B cell (primary cell): ENCODE data around the gene ARAP1. TPM values are rescaled to one million over a fixed set of nuclear protein-coding genes. Genes with fewer than 3 reads are reported as not detected.

Source experiments
- ATAC-seq: fragments of 200-7000 bp; cut with Tn5 transposase; one replicate; pipeline ENCODE4 v1.10.0; 2021; ENCODE audit warnings: low read depth, mild to moderate bottlenecking, moderate number of reproducible peaks, moderate library complexity
- CTCF ChIA-PET: fragments of 350-600 bp; sonication (Branson Sonifier 250); formaldehyde crosslinking; loops from one replicate; lab custom pipeline; 2021; ENCODE audit warnings: antibody characterized with exemption, inconsistent platforms; lab: Charles Lee
- POLR2A ChIA-PET: fragments of 350-600 bp; sonication (Branson Sonifier 250); formaldehyde crosslinking; loops from one replicate; lab custom pipeline; 2021; ENCODE audit warnings: antibody characterized with exemption; lab: Charles Lee
- DNase-seq: peaks from one replicate; pipeline ENCODE4 v3.0.0; 2013
- H2AFZ ChIP-seq: 2 replicates; pipeline ENCODE4 v1.6.1; 2012; ENCODE audit warnings: mild to moderate bottlenecking, low read depth, low read length; ENCODE audit not compliant: insufficient read depth, poor library complexity, severe bottlenecking
- H3K27ac ChIP-seq, 2 donors: 1 replicate in 1 of 2; 2 replicates in 1 of 2; pipeline ENCODE4 v1.5.1; 2012 to 2013; ENCODE audit warnings: low read length in 2 of 2, mild to moderate bottlenecking in 2 of 2, moderate library complexity in 1 of 2
- H3K27me3 ChIP-seq, 4 experiments: fragments of 200-600 bp in 1 of 4; sonication (generic) in 1 of 4; replicated peaks in 1 of 4; 1 replicate in 2 of 4; 2 replicates in 2 of 4; pipeline versions ENCODE4 v1.6.1 to v1.7.0; 2013 to 2016; ENCODE audit warnings: low read length in 3 of 4, mild to moderate bottlenecking in 2 of 4, mixed read lengths in 1 of 4, moderate library complexity in 1 of 4; ENCODE audit not compliant: insufficient read depth in 4 of 4, control insufficient read depth in 3 of 4; ENCODE audit errors: control extremely low read depth in 1 of 4
- H3K36me3 ChIP-seq, 2 experiments: replicated peaks in 1 of 2; 1 replicate in 1 of 2; 2 replicates in 1 of 2; pipeline versions ENCODE4 v1.6.1 to v1.7.1; 2013; ENCODE audit warnings: low read length in 1 of 2; ENCODE audit not compliant: insufficient read depth in 2 of 2, control insufficient read depth in 1 of 2; ENCODE audit errors: control extremely low read depth in 1 of 2, extremely low read depth in 1 of 2
- H3K4me1 ChIP-seq, 2 donors: fragments of 200-600 bp in 1 of 2; sonication (generic) in 1 of 2; 1 replicate in 1 of 2; 2 replicates in 1 of 2; pipeline versions ENCODE4 v1.5.1 to v1.6.1; 2013 to 2017; ENCODE audit warnings: low read length in 2 of 2; ENCODE audit not compliant: control insufficient read depth in 2 of 2, insufficient read depth in 2 of 2
- H3K4me2 ChIP-seq: replicated peaks from 2 replicates; pipeline ENCODE3; 2012; ENCODE audit warnings: mild to moderate bottlenecking, low read depth, low read length; ENCODE audit not compliant: poor library complexity, severe bottlenecking
- H3K4me3 ChIP-seq, 5 experiments: fragments of 200-600 bp in 1 of 5; sonication (generic) in 1 of 5; 1 replicate in 3 of 5; 2 replicates in 2 of 5; pipeline versions ENCODE4 v1.5.1 to v1.7.0; 2011 to 2016; ENCODE audit warnings: low read length in 4 of 5, mild to moderate bottlenecking in 4 of 5, low read depth in 2 of 5, control low read depth in 1 of 5, moderate library complexity in 1 of 5; ENCODE audit not compliant: insufficient read depth in 1 of 5; ENCODE audit errors: control extremely low read depth in 1 of 5, extremely low read depth in 1 of 5
- H3K79me2 ChIP-seq: fragments of 200-600 bp; sonication (generic); one replicate; pipeline ENCODE4 v1.6.0; 2016; ENCODE audit warnings: low read length; ENCODE audit not compliant: control insufficient read depth, insufficient read depth
- H3K9ac ChIP-seq: fragments of 200-600 bp; sonication (generic); 2 replicates; pipeline ENCODE4 v1.6.1; 2017; ENCODE audit warnings: mild to moderate bottlenecking, low read length, moderate library complexity
- H3K9me3 ChIP-seq, 3 donors: one replicate each; pipeline versions ENCODE4 v1.6.1 to v1.7.1; 2013; ENCODE audit warnings: low read length in 2 of 3; ENCODE audit not compliant: control insufficient read depth in 2 of 3, insufficient read depth in 1 of 3; ENCODE audit errors: control extremely low read depth in 1 of 3
- H4K20me1 ChIP-seq: 2 replicates; pipeline ENCODE4 v1.6.0; 2012; ENCODE audit warnings: mild to moderate bottlenecking, low read length; ENCODE audit not compliant: insufficient read depth, control insufficient read depth, poor library complexity, severe bottlenecking
- H3K27ac Mint-ChIP-seq: one replicate; pipeline ENCODE4 v1.8.0; 2021; ENCODE audit warnings: mixed read lengths
- H3K27me3 Mint-ChIP-seq: one replicate; pipeline ENCODE4 v1.8.0; 2021; ENCODE audit warnings: mixed read lengths
- H3K4me1 Mint-ChIP-seq: one replicate; pipeline ENCODE4 v1.8.0; 2021; ENCODE audit warnings: mixed read lengths
- H3K4me3 Mint-ChIP-seq: one replicate; pipeline ENCODE4 v1.8.0; 2021; ENCODE audit warnings: mixed read lengths
- H3K9me3 Mint-ChIP-seq: one replicate; pipeline ENCODE4 v1.8.0; 2022; ENCODE audit warnings: mixed read lengths; ENCODE audit not compliant: insufficient read depth
- CTCF ChIP-seq: fragments of 200-600 bp; IDR thresholded peaks from one replicate; pipeline ENCODE4 v1.8.0; 2022; ENCODE audit warnings: antibody characterized with exemption, mild to moderate bottlenecking
- EZH2 ChIP-seq: IDR thresholded peaks from 2 replicates; pipeline ENCODE4 v1.6.1; 2012; ENCODE audit warnings: borderline replicate concordance, low read depth, mild to moderate bottlenecking, moderate library complexity, low read length; ENCODE audit not compliant: insufficient read depth, poor library complexity, severe bottlenecking
- WGBS: methylation state at CpG from one replicate; pipeline ENCODE4 v1.1.5; 2013; ENCODE audit warnings: missing lambda C conversion rate; ENCODE audit not compliant: insufficient coverage; 5-methylcytosine and 5-hydroxymethylcytosine counted together
- intact Hi-C: fragments of 100-400 bp; cut with micrococcal nuclease; formaldehyde crosslinking; loops from one replicate; pipeline ENCODE4 v1.10.0; 2022
- polyA plus RNA-seq: library from polyadenylated mRNA; depleted of rRNA; stranded (reverse); fragments of >200 nt; gene quantifications from 2 replicates; pipeline ENCODE4 v1.2.3, GENCODE V29; 2012
- total RNA-seq, 2 donors: library from RNA; stranded (reverse); fragments of 120-200 nt in 1 of 2; gene quantifications; 1 replicate in 1 of 2; 2 replicates in 1 of 2; pipeline versions ENCODE4 v1.2.3 to v1.2.4, GENCODE V29; 2013 to 2022

Gene ARAP1
- total and polyA plus RNA-seq, 2 donors (not counting 1 experiment from before 2014, with no cell fraction given) = 143 to 242 TPM

DNA sequence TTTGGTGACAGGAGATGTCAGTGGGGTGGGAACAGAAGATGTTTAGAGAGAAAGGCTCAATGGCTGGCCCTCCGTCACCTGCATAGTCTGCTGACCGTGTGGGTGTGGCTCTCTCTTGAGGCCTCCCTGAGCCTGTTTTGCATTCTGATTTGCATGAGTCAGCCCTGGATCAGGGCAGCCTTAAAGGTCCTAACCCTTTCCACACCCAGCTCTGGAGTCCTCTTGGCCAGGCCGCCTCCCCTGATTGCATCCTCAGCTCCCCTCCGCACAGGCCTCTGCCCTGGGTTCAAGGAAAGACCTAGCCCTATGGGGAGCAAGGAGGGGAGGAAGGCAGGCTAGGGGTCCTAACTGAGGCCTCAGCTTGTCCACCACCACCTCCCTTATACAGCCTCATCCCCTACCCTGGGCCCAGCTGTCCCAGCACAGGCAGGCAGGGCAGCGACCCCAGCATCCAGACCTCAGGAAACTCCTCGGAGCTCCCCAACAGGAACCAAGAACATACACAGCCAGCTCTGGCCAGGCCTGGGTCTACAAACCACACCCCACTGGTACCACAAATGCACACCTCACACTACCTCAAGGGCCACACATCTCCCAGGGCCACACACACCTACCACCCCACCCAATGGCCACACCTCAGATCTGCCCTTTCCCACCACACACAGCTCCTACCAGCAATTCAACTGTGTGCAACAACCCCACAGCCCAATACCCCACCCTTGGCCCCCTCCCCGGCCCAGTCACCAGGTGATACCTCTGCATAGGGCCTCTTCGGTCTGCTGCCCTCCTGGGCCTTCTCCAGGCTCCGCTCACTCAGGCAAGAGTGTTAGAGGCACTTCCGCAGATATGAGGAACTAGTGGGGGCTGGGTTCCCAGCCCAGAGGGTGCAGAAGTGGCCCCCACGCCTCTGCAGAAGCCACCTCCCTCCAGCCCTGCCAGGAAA, 13.7 kb downstream of the ARAP1 start:
- intact Hi-C loops = loop anchor here (1.0 to 5.0 kb wide), 6 partner anchors 13 to 649 kb away; partner anchors contain the start of genes ARAP1, ATG16L2 and STARD10
- H3K4me3 ChIP-seq = peak overlapping the region; percentile 44 to 67 (median 60)
- H3K9me3 ChIP-seq = no peaks in the 10 kb centered on the region
- Mint-ChIP-seq H3K9me3 (no peaks in the 10 kb centered on the region), H3K4me1 (peaks cover 90% of the 10 kb centered on the region), H3K4me3 (peak overlapping the region; percentile 86), H3K27me3 (no peaks in the 10 kb centered on the region), H3K27ac (peak overlapping the region; percentile 99)
- peak overlapping the region; percentile 26 for H2AFZ ChIP-seq
- CTCF ChIA-PET = interaction anchor here (0.9 to 23.8 kb wide), 12 partner anchors 8 to 439 kb away, joined by 3 to 390 read pairs (median 4); partner anchors contain the start of genes ATG16L2 and STARD10
- 1% methylated on average over 9 of the region's 11 CpGs for WGBS
- DNase-seq (peak; percentile 90), ATAC-seq (peak; percentile 67)
- H3K4me2 ChIP-seq = peak overlapping the region; percentile 83
- peaks cover 100% of the 10 kb centered on the region for H3K79me2 ChIP-seq
- peak overlapping the region; percentile 97 to 99 for H3K27ac ChIP-seq
- no peaks in the 10 kb centered on the region for H4K20me1 ChIP-seq
- peaks cover 90 to 98% of the 10 kb centered on the region in 2 donors for H3K4me1 ChIP-seq
- peak overlapping the region; percentile 62 for H3K9ac ChIP-seq
- no peak for TF ChIP-seq CTCF
- no peak for TF ChIP-seq EZH2
- H3K27me3 ChIP-seq = no peaks in the 10 kb centered on the region
- peaks cover 0 to 3% of the 10 kb centered on the region in 2 experiments for H3K36me3 ChIP-seq
- POLR2A ChIA-PET = interaction anchor here (0.7 to 2.2 kb wide), 8 partner anchors 9 to 77 kb away, joined by 3 to 7 read pairs (median 4); no protein-coding TSS in a partner anchor
